G401 (cell line): Measurements from ENCODE around the gene CREB3. TPM values are rescaled to one million over a fixed set of nuclear protein-coding genes. Genes with fewer than 3 reads are reported as not detected.

Source experiments
- DNase-seq: peaks from one replicate; pipeline ENCODE4 v3.0.0-alpha.2; 2015; ENCODE audit warnings: low spot score
- in situ Hi-C: cut with HindIII; loops from 2 replicates; pipeline ENCODE4 v1.10.0; 2016; ENCODE audit warnings: low sequenced_read_pairs, mixed read lengths
- total RNA-seq: library from RNA; depleted of rRNA; stranded (reverse); fragments of >200 nt; shearing (Covaris generic); gene quantifications from 2 replicates; pipeline ENCODE4 v1.2.3, GENCODE V29; 2014

The CREB3 gene
- total RNA-seq, 1 experiment from 2014 or later = 40.3 TPM

GRCh38 chr9:35700031-35700430 lies 32.4 kb upstream of the CREB3 start:
- DNase-seq = no peak
- in situ Hi-C loops = no loop called here

- in situ Hi-C loops = no loop called here
- no peak for DNase-seq
Measured at GRCh38 chr9:35700942-35701341, 31.5 kb upstream of the CREB3 start.

- in situ Hi-C loops = no loop called here
- DNase-seq = no peak
Measured at GRCh38 chr9:35702696-35703095, 29.8 kb upstream of the CREB3 start.

DNA sequence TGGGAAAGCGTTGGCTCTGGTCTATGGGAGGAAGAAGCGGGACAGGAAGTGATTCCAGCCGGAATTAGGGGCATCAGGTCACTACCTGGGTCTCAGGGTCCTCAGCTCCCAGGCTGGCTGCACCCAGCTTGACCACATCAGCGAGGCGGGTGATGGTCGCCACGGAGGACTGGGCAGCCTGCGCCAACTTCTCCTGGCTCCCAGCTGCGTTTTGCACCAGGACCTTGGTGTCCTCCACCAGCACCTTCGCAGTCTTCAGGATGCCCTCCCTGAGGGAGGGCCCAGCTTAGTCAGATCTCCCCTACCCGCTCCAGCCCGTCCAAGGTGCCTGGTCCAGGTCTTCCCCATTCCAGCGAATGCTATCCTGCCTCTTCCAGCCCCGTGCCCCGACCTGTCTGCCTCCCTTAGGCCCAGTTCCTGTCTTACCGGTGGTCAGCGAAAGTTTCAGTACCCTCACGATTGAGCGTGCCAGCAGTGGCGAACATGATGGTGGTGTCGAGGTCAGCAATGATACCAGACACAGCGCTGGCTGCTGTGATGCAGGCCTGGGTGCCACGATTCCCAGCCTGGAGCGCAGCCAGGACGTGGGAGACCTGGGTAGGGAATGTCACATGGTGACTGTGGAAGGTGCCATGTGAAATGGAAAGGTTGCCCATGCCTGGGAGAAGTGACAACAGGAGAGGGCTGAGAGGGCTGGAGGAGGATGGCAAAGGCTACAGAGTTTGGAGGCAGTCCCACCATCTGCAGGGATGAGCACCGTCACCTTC lies 28.4 kb upstream of the CREB3 start:
- DNase-seq = no peak
- in situ Hi-C loops = no loop called here

DNA sequence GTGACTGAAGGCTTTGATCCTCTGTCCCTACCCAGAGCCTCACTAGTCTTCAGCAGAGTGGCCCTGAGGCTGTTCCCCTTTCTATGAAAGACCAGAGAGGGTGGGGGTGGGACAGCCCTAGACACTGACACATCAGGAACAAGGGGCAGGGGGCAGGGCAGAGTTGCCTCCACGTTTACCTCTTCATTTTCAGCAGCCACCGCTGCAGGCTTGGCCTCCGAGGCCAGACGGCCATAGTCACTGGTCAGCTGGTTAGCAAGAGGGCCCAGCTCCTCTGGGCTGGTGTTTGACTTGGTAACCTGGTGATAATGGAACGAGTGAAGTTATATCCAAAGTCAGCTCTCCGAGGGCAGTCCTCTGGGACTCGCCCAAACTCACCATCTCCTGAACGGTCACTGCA lies 27.1 kb upstream of the CREB3 start:
- no peak for DNase-seq
- in situ Hi-C loops = no loop called here

DNA sequence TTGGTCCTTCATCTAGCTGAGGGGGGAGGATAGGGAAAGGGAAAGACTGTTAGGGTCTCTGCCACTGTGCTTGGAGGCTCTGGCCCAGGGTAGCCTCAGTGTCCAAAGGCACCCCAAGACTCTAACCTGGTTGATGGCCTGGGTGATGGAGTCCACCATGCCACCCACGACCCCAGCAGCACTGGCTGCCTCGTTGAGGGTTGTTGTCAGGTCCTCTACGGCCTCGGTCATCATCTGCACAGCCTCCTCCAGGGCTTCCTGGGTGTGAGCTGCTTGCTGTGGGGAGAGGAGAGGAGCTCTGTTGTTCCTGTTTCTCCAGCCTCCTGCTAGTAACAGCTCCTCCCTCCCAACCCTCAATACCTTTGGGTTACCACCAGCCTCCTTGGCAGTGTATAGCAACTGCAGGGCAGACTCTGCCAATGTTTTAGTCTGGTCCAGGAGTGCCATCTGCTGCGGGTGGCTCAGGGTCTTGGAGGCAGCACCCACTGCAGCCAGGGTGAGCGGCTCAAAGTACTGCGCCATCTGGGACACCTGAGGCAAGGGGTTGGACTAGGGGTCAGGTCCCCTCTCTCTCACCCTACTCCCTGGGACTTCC lies 26.5 kb upstream of the CREB3 start:
- peak; percentile 93 for DNase-seq
- in situ Hi-C loops = no loop called here

- no peak for DNase-seq
- in situ Hi-C loops = no loop called here
Measured at GRCh38 chr9:35706951-35707350, 25.5 kb upstream of the CREB3 start.

GRCh38 chr9:35708146-35708545 lies 24.3 kb upstream of the CREB3 start:
- in situ Hi-C loops = no loop called here
- no peak for DNase-seq

GRCh38 chr9:35710818-35711500 lies 21.5 kb upstream of the CREB3 start:
- in situ Hi-C loops = no loop called here
- no peak for DNase-seq

GRCh38 chr9:35711501-35712428 lies 20.7 kb upstream of the CREB3 start:
- DNase-seq = no peak
- in situ Hi-C loops = no loop called here

DNA sequence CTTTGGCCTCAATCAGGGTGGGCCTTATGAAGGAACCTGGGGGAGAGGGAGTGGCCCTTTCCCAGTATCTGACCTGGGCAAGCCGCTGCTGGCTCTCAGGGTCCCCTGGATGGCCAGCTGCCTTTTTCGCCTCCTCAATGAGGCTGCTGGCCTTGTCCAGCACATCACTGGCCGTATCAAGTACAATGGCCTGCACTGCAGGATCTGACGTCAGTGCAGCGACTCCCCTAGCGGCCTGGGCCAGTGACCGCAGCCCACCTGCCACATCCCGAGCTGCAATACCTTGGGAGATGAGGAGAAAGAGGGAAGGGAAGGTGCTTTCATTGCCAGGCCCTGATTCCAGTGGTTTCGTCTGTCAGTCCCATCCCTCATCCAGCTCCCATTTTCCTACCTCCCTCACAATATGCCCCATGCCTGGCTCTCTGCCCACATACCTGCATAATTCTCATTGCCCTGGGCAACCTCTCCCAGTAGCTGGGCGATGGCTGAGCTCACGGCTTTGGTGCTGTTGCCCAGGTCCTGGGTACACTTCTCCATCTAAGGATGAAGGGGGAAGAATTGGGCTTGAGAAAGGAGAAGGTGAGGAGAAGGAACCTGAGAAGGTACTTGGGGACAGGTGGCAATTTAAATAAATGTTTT lies 19.6 kb upstream of the CREB3 start:
- no peak for DNase-seq
- in situ Hi-C loops = no loop called here

DNA sequence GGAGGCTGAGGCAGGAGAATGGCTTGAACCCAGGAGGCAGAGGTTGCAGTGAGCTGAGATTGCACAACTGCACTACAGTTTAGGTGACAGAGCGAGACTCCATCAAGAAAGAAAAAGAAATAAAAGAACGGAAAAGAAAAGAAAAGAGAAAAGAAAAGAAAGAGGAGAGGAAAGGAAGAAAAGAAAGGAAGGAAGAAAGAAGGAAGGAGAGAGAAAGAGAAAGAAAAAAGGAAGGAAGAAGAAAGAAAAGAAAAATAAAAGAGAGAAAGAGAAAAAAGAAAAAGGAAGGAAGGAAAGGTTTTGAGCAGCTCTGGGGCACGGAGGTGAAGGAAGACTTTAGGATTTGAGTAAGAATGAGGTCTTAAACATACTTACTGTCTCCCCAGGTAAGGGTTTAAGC lies 18.9 kb upstream of the CREB3 start:
- in situ Hi-C loops = no loop called here
- DNase-seq = no peak

- in situ Hi-C loops = no loop called here
- DNase-seq = peak; percentile 77
Measured at GRCh38 chr9:35714123-35714522, 18.3 kb upstream of the CREB3 start.

GRCh38 chr9:35714579-35715252 lies 17.8 kb upstream of the CREB3 start:
- in situ Hi-C loops = no loop called here
- DNase-seq = no peak

GRCh38 chr9:35716230-35716629 lies 16.2 kb upstream of the CREB3 start:
- peak; percentile 96 for DNase-seq
- in situ Hi-C loops = no loop called here

DNA sequence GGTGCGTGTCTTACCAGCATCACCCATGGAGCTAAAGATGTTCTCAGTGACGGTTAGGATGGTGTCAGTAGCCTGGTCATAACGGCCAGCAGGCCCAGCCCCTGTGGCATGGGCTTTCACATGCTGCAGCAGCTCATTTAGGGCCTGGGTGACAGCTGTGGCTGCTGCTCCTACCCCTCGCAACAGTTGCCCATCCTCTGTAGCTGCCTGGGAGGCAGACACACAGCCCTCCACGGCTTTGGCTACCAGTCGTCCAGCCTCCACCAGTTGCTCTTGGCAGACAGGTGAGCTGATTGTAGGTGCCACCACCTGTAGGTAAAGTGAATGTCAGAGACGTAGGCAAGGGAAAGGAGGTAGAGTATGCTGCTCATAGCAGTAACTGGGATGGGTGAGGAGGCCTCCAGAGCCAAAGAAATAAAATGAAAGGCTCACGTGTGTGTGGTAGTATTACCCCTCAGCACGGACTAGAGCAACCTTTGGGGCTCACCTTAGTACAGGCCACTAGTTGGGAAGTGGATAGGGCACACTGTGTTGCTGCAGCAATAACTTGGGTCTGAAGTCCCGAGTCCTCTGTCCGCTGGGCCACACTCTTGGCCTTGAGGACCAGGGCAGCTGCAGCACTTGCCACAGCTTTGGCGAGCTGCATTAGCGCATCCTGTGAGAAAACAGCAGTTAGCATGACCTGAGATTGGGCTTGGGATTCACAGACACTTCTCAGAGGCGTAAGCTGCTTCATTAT lies 15.2 kb upstream of the CREB3 start:
- in situ Hi-C loops = no loop called here
- DNase-seq = no peak

- in situ Hi-C loops = no loop called here
- no peak for DNase-seq
Measured at GRCh38 chr9:35718721-35719511, 13.6 kb upstream of the CREB3 start.
